Tibial artery (tissue), 4 donors: Measurements from ENCODE around the gene KRTAP4-9.
"Not testable (repeated sequence)": the region's sequence is repeated elsewhere in the genome, so short reads cannot be mapped to it uniquely, and the experiment has no call there.

ENCODE experiments used
- DNase-seq, 2 donors: peaks; one replicate each; pipeline ENCODE4 v3.0.0-alpha.2; 2019
- H3K27ac ChIP-seq, 2 donors: fragments of 200-600 bp; sonication (generic) in 1 of 2; 1 replicate in 1 of 2; 2 replicates in 1 of 2; pipeline ENCODE4 v1.5.1; 2018 to 2019; ENCODE audit warnings: mild to moderate bottlenecking in 1 of 2
- H3K27me3 ChIP-seq, 2 donors: fragments of 200-600 bp; sonication (generic) in 1 of 2; one replicate each; pipeline versions ENCODE4 v1.5.1 to v1.6.0; 2016 to 2019
- H3K36me3 ChIP-seq, 3 donors: fragments of 200-600 bp; sonication (generic) in 2 of 3; one replicate each; pipeline ENCODE4 v1.5.1; 2016 to 2019; ENCODE audit warnings: mild to moderate bottlenecking in 2 of 3
- H3K4me1 ChIP-seq, 4 donors: fragments of 200-600 bp; sonication (generic) in 2 of 4; 1 replicate in 3 of 4; 2 replicates in 1 of 4; pipeline ENCODE4 v1.5.1; 2016 to 2019
- H3K4me3 ChIP-seq, 2 donors: fragments of 200-600 bp; sonication (generic) in 1 of 2; 1 replicate in 1 of 2; 2 replicates in 1 of 2; pipeline ENCODE4 v1.5.1; 2018 to 2019; ENCODE audit warnings: mild to moderate bottlenecking in 2 of 2
- H3K9me3 ChIP-seq, 3 donors: fragments of 200-600 bp; sonication (generic) in 1 of 3; one replicate each; pipeline ENCODE4 v1.5.1; 2016 to 2019
- CTCF ChIP-seq, 2 experiments: fragments of 200-600 bp in 1 of 2; fragments of 450-650 bp in 1 of 2; IDR thresholded peaks; one replicate each; pipeline ENCODE4 v1.5.1; 2017 to 2019; ENCODE audit warnings: antibody characterized with exemption in 2 of 2, mild to moderate bottlenecking in 1 of 2, moderate library complexity in 1 of 2
- intact Hi-C: fragments of 100-400 bp; cut with DNase I; formaldehyde crosslinking; loops from one replicate; pipeline ENCODE4 v1.15.0; 2023; ENCODE audit warnings: low total_unique reads

Gene KRTAP4-9

GRCh38 chr17:41133880-41134735 is 28.9 kb downstream of the KRTAP4-9 start:
- Histone ChIP-seq H3K4me1 (no peaks in the 10 kb centered on the region), H3K9me3 (no peaks in the 10 kb centered on the region), H3K36me3 (no peaks in the 10 kb centered on the region), H3K27ac (no peak overlapping the region), H3K4me3 (no peak overlapping the region), H3K27me3 (no peaks in the 10 kb centered on the region)
- no peak for DNase-seq
- intact Hi-C loops, result no loop called here
- TF ChIP-seq CTCF (IDR thresholded peaks at IDR 0.05), result no peak

DNA sequence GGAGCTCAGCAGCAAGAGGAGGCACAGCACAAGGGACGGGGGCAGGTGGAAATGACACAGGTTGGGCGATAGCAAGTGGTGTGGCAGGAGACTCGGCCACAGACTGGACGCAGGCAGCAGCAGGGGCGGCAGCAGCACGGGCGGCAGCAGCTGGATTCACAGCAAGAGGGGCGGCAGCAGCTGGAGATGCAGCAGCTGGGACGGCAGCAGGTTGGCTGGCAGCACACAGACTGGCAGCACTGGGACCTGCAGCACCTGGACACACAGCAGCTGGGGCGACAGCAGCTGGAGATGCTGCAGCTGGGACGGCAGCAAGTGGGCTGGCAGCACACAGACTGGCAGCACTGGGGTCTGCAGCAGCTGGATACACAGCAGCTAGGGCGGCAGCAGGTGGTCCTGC is 34.7 kb downstream of the KRTAP4-9 start:
- H3K36me3 ChIP-seq, H3K27me3 ChIP-seq, H3K4me3 ChIP-seq, DNase-seq, H3K27ac ChIP-seq, H3K4me1 ChIP-seq, intact Hi-C loops: not testable (repeated sequence)
- H3K9me3 ChIP-seq, result peaks cover 0 to 24% (median 10%) of the 10 kb centered on the region in 3 donors

GRCh38 chr17:41140360-41141131 is 35.4 kb downstream of the KRTAP4-9 start, which contains the start of gene KRTAP4-6:
Gene KRTAP4-6 (minus strand): TSS chr17:41140544. CDS start chr17:41140487, 57 bp downstream.
- Histone ChIP-seq H3K4me3 (no peak within 1 kb of the TSS), H3K9me3 (peaks cover 0 to 24% (median 10%) of the 10 kb centered on the region in 3 donors), H3K27me3 (no peaks in the 10 kb centered on the region), H3K27ac (no peak within 1 kb of the TSS), H3K36me3 (no peaks in the 10 kb centered on the region), H3K4me1 (no peaks in the 10 kb centered on the region)
- intact Hi-C loops, result no loop called here
- no peak for TF ChIP-seq CTCF (IDR thresholded peaks at IDR 0.05)
- no peak for DNase-seq

DNA sequence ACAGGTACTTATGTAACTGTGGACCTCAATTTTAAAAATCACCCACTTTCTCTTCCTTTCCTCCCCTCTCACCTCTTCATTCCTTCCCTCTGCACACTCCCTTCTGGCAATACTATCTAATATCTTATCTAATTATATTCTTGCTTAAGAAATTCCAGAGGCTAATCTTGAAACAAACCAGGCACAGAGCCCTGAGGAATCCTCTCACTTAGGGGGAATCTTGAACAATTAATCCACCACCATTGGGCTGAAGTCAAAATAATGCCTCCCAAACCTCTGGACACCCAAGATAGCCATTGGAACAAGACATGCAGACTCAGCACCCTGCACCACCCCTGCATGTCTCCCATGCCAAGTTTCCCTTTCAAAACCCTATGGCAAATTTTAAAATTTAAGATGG is 36.2 kb downstream of the KRTAP4-9 start:
- Histone ChIP-seq H3K27me3 (no peaks in the 10 kb centered on the region), H3K9me3 (peaks cover 0 to 24% (median 10%) of the 10 kb centered on the region in 3 donors), H3K27ac (no peak overlapping the region), H3K4me3 (no peak overlapping the region), H3K4me1 (no peaks in the 10 kb centered on the region), H3K36me3 (no peaks in the 10 kb centered on the region)
- intact Hi-C loops, result no loop called here
- DNase-seq, result no peak
- TF ChIP-seq CTCF (IDR thresholded peaks at IDR 0.05), result no peak

DNA sequence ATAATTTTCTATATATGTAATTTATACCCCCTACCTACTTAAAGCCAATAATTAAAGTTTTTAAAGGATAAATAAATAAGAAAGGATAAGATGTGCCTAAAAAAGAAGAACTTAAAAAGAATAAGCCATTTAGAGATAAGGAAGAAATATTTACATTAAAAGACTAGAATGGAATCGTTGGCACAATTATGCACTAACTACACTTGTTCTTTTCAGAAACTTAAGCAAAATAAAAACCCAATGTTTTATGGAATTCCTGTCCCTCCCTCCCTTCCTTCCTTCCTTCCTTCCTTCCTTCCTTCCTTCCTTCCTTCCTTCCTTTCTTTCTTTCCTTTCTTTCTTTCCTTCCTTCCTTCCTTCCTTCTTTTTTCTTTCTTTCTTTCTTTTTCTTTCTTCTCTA is 39.7 kb downstream of the KRTAP4-9 start:
- Histone ChIP-seq H3K9me3 (peaks cover 0 to 23% (median 9%) of the 10 kb centered on the region in 3 donors), H3K4me1 (no peaks in the 10 kb centered on the region), H3K27ac (no peak overlapping the region), H3K4me3 (no peak overlapping the region), H3K36me3 (no peaks in the 10 kb centered on the region), H3K27me3 (no peaks in the 10 kb centered on the region)
- no peak for DNase-seq
- no peak for TF ChIP-seq CTCF (IDR thresholded peaks at IDR 0.05)
- intact Hi-C loops, result no loop called here

- Histone ChIP-seq H3K27me3 (no peaks in the 10 kb centered on the region), H3K36me3 (no peaks in the 10 kb centered on the region), H3K9me3 (peaks cover 0 to 19% (median 5%) of the 10 kb centered on the region in 3 donors), H3K27ac (no peak overlapping the region), H3K4me3 (no peak overlapping the region), H3K4me1 (no peaks in the 10 kb centered on the region)
- no peak for DNase-seq
- intact Hi-C loops, result no loop called here
- no peak for TF ChIP-seq CTCF (IDR thresholded peaks at IDR 0.05)
Measured at GRCh38 chr17:41145261-41145660, 40.1 kb downstream of the KRTAP4-9 start.
